GM23338 (cell line): ENCODE results near the gene PARD3. TPM values are rescaled to one million over a fixed set of nuclear protein-coding genes. Genes with fewer than 3 reads are reported as not detected.

ENCODE experiments used
- ATAC-seq: fragments of 200-7000 bp; cut with Tn5 transposase; 3 replicates; pipeline ENCODE4 v1.9.1; 2020
- DNase-seq: peaks from one replicate; pipeline ENCODE4 v3.0.0-alpha.2; 2015; ENCODE audit warnings: low spot score
- H2AFZ ChIP-seq: fragments of 200-600 bp; sonication (generic); 2 replicates; pipeline ENCODE4 v1.8.0; 2016; ENCODE audit warnings: antibody characterized with exemption, mild to moderate bottlenecking, moderate library complexity
- H3F3A ChIP-seq: fragments of 200-600 bp; sonication (generic); replicated peaks from 2 replicates; pipeline ENCODE4 v1.8.0; 2017; ENCODE audit warnings: antibody characterized with exemption, mixed run types, low read depth
- H3K27ac ChIP-seq: fragments of 200-600 bp; sonication (generic); 2 replicates; pipeline ENCODE4 v1.6.1; 2016; ENCODE audit warnings: low read depth
- H3K27me3 ChIP-seq: fragments of 200-600 bp; sonication (generic); 2 replicates; pipeline ENCODE4 v1.8.0; 2016; ENCODE audit warnings: mild to moderate bottlenecking, mixed run types, moderate library complexity; ENCODE audit not compliant: insufficient read depth
- H3K36me3 ChIP-seq: fragments of 200-600 bp; sonication (generic); 2 replicates; pipeline ENCODE4 v1.8.0; 2016; ENCODE audit warnings: mild to moderate bottlenecking; ENCODE audit not compliant: insufficient read depth
- H3K4me1 ChIP-seq: fragments of 200-600 bp; sonication (generic); 2 replicates; pipeline ENCODE4 v1.8.0; 2016; ENCODE audit warnings: mild to moderate bottlenecking, moderate library complexity; ENCODE audit not compliant: insufficient read depth
- H3K4me2 ChIP-seq: fragments of 200-600 bp; sonication (generic); 2 replicates; pipeline ENCODE4 v1.7.1; 2017; ENCODE audit warnings: mixed run types
- H3K4me3 ChIP-seq: fragments of 200-600 bp; sonication (generic); 2 replicates; pipeline ENCODE4 v1.6.1; 2016; ENCODE audit warnings: mixed run types
- H3K79me2 ChIP-seq: fragments of 200-600 bp; sonication (generic); replicated peaks from 2 replicates; pipeline ENCODE4 v1.8.0; 2017; ENCODE audit warnings: mild to moderate bottlenecking; ENCODE audit not compliant: insufficient read depth
- H3K9me2 ChIP-seq: fragments of 200-600 bp; sonication (generic); 2 replicates; pipeline ENCODE4 v1.8.0; 2017; ENCODE audit not compliant: insufficient read depth
- H4K20me1 ChIP-seq: fragments of 200-600 bp; sonication (generic); replicated peaks from 2 replicates; pipeline ENCODE4 v1.8.0; 2017; ENCODE audit warnings: mild to moderate bottlenecking; ENCODE audit not compliant: insufficient read depth
- H3K27ac Mint-ChIP-seq: 2 replicates; pipeline ENCODE4 v1.8.0; 2020; ENCODE audit warnings: inconsistent platforms, mild to moderate bottlenecking, moderate library complexity, mixed read lengths
- H3K27me3 Mint-ChIP-seq: 3 replicates; pipeline ENCODE4 v1.8.0; 2022; ENCODE audit warnings: low read depth, mild to moderate bottlenecking, moderate library complexity, mixed read lengths, inconsistent platforms; ENCODE audit not compliant: insufficient read depth, poor library complexity
- H3K36me3 Mint-ChIP-seq: 3 replicates; pipeline ENCODE4 v1.8.0; 2021; ENCODE audit warnings: low read depth, mild to moderate bottlenecking, inconsistent platforms, moderate library complexity, mixed read lengths
- H3K4me1 Mint-ChIP-seq: 3 replicates; pipeline ENCODE4 v1.8.0; 2020; ENCODE audit warnings: mild to moderate bottlenecking, inconsistent platforms, mixed read lengths
- H3K4me3 Mint-ChIP-seq: 3 replicates; pipeline ENCODE4 v1.8.0; 2021; ENCODE audit warnings: moderate library complexity, mild to moderate bottlenecking, inconsistent platforms, mixed read lengths
- H3K9me3 Mint-ChIP-seq: 3 replicates; pipeline ENCODE4 v1.8.0; 2020; ENCODE audit warnings: moderate library complexity, mild to moderate bottlenecking, inconsistent platforms, mixed read lengths
- CREB1 ChIP-seq: fragments of 250-450 bp; sonication (Bioruptor Pico); IDR thresholded peaks from 2 replicates; pipeline ENCODE4 v1.5.0; 2020; ENCODE audit warnings: low read depth, mild to moderate bottlenecking, moderate library complexity
- EZH2 ChIP-seq: fragments of 200-600 bp; sonication (generic); IDR thresholded peaks from one replicate; pipeline ENCODE4 v1.8.0; 2017; ENCODE audit warnings: antibody characterized with exemption, mild to moderate bottlenecking, low read depth; ENCODE audit not compliant: unreplicated experiment
- JUNB ChIP-seq: IDR thresholded peaks from one replicate; pipeline ENCODE4 v1.6.1; 2016; ENCODE audit warnings: antibody characterized with exemption; ENCODE audit not compliant: unreplicated experiment
- POLR2AphosphoS5 ChIP-seq: IDR thresholded peaks from 2 replicates; pipeline ENCODE4 v1.6.1; 2016; ENCODE audit warnings: antibody characterized with exemption, low read depth
- STAT1 ChIP-seq: IDR thresholded peaks from one replicate; pipeline ENCODE4 v1.6.1; 2016; ENCODE audit warnings: antibody characterized with exemption; ENCODE audit not compliant: unreplicated experiment
- ZNF114 ChIP-seq: fragments of 250-450 bp; sonication (Bioruptor Pico); IDR thresholded peaks from 2 replicates; pipeline ENCODE4 v1.5.0; 2020; ENCODE audit warnings: mild to moderate bottlenecking, moderate library complexity
- polyA plus RNA-seq: library from polyadenylated mRNA; unstranded; fragments of >200 nt; fragmentation: Nextera tagmentation; extraction: Ambion mirVana; gene quantifications from 2 replicates; pipeline ENCODE4 v1.2.1, GENCODE V29; 2016
- total RNA-seq: library from RNA; depleted of rRNA; stranded (reverse); fragments of >200 nt; shearing (Covaris generic); gene quantifications from 2 replicates; pipeline ENCODE4 v1.2.3, GENCODE V29; 2014
- TF ChIP-seq, protein P1 (sequence below): IDR thresholded peaks from 2 replicates; pipeline ENCODE4 v1.6.1; 2016; ENCODE audit warnings: antibody characterized with exemption
- TF ChIP-seq, protein P2 (sequence below): fragments of 250-450 bp; sonication (Bioruptor Pico); IDR thresholded peaks from 2 replicates; pipeline ENCODE4 v1.5.0; 2020; ENCODE audit warnings: mild to moderate bottlenecking, moderate library complexity

PARD3 gene
- total and polyA plus RNA-seq, 2 experiments from 2014 or later, result 30.2 to 51.4 TPM

DNA sequence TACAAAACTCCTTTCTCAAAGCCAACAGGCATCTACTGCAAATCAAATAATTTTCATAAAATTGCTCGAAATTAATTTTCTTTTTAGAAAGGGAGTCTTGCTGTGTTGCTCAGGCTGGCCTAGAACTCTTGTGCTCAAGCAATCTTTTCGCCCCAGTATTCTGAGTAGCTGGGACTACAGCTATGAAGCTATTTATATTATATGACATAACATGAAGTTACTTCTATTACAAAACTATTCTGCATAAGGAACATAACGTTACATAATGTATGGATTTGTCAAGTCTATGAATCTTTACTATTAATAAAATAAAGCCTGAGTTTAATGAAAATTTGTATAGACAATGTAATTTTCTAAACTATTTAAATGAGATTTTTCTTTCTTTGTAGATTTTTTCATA, 415.0 kb downstream of the PARD3 start:
- Histone ChIP-seq H3K27ac (no peak overlapping the region), H3K27me3 (no peaks in the 10 kb centered on the region), H3K4me1 (peaks cover 8% of the 10 kb centered on the region), H3K79me2 (no peaks in the 10 kb centered on the region), H3K9me2 (no peaks in the 10 kb centered on the region), H4K20me1 (no peaks in the 10 kb centered on the region), H3K36me3 (no peaks in the 10 kb centered on the region), H3K4me3 (no peak overlapping the region), H2AFZ (no peak overlapping the region), H3K4me2 (no peak overlapping the region), H3F3A (no peaks in the 10 kb centered on the region)
- Mint-ChIP-seq H3K4me3 (no peak overlapping the region), H3K4me1 (peaks cover 25% of the 10 kb centered on the region), H3K27me3 (peaks cover 2% of the 10 kb centered on the region), H3K27ac (no peak overlapping the region), H3K36me3 (no peaks in the 10 kb centered on the region), H3K9me3 (no peaks in the 10 kb centered on the region)
- DNase-seq (no peak), ATAC-seq (no peak)
- TF ChIP-seq, protein P1, sequence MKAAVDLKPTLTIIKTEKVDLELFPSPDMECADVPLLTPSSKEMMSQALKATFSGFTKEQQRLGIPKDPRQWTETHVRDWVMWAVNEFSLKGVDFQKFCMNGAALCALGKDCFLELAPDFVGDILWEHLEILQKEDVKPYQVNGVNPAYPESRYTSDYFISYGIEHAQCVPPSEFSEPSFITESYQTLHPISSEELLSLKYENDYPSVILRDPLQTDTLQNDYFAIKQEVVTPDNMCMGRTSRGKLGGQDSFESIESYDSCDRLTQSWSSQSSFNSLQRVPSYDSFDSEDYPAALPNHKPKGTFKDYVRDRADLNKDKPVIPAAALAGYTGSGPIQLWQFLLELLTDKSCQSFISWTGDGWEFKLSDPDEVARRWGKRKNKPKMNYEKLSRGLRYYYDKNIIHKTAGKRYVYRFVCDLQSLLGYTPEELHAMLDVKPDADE, result no peak
- TF ChIP-seq CREB1 (no peak), ZNF114 (CRISPR knock-in tag) (no peak), STAT1 (no peak), JUNB (no peak), POLR2AphosphoS5 (no peak), EZH2 (no peak)
- TF ChIP-seq, protein P2, sequence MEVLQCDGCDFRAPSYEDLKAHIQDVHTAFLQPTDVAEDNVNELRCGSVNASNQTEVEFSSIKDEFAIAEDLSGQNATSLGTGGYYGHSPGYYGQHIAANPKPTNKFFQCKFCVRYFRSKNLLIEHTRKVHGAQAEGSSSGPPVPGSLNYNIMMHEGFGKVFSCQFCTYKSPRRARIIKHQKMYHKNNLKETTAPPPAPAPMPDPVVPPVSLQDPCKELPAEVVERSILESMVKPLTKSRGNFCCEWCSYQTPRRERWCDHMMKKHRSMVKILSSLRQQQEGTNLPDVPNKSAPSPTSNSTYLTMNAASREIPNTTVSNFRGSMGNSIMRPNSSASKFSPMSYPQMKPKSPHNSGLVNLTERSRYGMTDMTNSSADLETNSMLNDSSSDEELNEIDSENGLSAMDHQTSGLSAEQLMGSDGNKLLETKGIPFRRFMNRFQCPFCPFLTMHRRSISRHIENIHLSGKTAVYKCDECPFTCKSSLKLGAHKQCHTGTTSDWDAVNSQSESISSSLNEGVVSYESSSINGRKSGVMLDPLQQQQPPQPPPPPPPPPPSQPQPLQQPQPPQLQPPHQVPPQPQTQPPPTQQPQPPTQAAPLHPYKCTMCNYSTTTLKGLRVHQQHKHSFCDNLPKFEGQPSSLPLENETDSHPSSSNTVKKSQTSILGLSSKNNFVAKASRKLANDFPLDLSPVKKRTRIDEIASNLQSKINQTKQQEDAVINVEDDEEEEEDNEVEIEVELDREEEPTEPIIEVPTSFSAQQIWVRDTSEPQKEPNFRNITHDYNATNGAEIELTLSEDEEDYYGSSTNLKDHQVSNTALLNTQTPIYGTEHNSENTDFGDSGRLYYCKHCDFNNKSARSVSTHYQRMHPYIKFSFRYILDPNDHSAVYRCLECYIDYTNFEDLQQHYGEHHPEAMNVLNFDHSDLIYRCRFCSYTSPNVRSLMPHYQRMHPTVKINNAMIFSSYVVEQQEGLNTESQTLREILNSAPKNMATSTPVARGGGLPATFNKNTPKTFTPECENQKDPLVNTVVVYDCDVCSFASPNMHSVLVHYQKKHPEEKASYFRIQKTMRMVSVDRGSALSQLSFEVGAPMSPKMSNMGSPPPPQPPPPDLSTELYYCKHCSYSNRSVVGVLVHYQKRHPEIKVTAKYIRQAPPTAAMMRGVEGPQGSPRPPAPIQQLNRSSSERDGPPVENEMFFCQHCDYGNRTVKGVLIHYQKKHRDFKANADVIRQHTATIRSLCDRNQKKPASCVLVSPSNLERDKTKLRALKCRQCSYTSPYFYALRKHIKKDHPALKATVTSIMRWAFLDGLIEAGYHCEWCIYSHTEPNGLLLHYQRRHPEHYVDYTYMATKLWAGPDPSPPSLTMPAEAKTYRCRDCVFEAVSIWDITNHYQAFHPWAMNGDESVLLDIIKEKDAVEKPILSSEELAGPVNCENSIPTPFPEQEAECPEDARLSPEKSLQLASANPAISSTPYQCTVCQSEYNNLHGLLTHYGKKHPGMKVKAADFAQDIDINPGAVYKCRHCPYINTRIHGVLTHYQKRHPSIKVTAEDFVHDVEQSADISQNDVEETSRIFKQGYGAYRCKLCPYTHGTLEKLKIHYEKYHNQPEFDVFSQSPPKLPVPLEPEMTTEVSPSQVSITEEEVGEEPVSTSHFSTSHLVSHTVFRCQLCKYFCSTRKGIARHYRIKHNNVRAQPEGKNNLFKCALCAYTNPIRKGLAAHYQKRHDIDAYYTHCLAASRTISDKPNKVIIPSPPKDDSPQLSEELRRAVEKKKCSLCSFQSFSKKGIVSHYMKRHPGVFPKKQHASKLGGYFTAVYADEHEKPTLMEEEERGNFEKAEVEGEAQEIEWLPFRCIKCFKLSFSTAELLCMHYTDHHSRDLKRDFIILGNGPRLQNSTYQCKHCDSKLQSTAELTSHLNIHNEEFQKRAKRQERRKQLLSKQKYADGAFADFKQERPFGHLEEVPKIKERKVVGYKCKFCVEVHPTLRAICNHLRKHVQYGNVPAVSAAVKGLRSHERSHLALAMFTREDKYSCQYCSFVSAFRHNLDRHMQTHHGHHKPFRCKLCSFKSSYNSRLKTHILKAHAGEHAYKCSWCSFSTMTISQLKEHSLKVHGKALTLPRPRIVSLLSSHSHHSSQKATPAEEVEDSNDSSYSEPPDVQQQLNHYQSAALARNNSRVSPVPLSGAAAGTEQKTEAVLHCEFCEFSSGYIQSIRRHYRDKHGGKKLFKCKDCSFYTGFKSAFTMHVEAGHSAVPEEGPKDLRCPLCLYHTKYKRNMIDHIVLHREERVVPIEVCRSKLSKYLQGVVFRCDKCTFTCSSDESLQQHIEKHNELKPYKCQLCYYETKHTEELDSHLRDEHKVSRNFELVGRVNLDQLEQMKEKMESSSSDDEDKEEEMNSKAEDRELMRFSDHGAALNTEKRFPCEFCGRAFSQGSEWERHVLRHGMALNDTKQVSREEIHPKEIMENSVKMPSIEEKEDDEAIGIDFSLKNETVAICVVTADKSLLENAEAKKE, result no peak
